HG02970 (cell line): ENCODE results near the gene PIGZ.

Experiments
- ATAC-seq: cut with Tn5 transposase; IDR thresholded peaks from one replicate; pipeline ENCODE4 v1.9.1; 2021; ENCODE audit warnings: mild to moderate bottlenecking, moderate library complexity, moderate number of reproducible peaks; ENCODE audit not compliant: unreplicated experiment, low FRiP score

PIGZ gene

GRCh38 chr3:196920733-196921132 is 47.9 kb downstream of the PIGZ start:
- no peak for ATAC-seq

- ATAC-seq: no peak
These were observed 49.7 kb downstream of the PIGZ start for GRCh38 chr3:196918968-196919367.

- no peak for ATAC-seq
These were observed 51.6 kb downstream of the PIGZ start for GRCh38 chr3:196916995-196917394.

- no peak for ATAC-seq
These were observed 52.4 kb downstream of the PIGZ start for GRCh38 chr3:196916221-196916620.

- no peak for ATAC-seq
These were observed 53.3 kb downstream of the PIGZ start for GRCh38 chr3:196915375-196915774.

GRCh38 chr3:196914866-196915265 is 53.8 kb downstream of the PIGZ start:
- ATAC-seq: no peak

GRCh38 chr3:196903740-196904139 is 64.9 kb downstream of the PIGZ start:
- ATAC-seq: no peak

- no peak for ATAC-seq
These were observed 66.3 kb downstream of the PIGZ start for GRCh38 chr3:196902296-196902695.

GRCh38 chr3:196901768-196902167 is 66.9 kb downstream of the PIGZ start:
- ATAC-seq: no peak
